GM19372 (cell line): ENCODE results near the gene ACTRT3.

Experiments
- ATAC-seq: cut with Tn5 transposase; IDR thresholded peaks from one replicate; pipeline ENCODE4 v1.9.1; 2021; ENCODE audit warnings: mild to moderate bottlenecking, low read depth, moderate library complexity; ENCODE audit not compliant: unreplicated experiment

Gene ACTRT3

GRCh38 chr3:169769287-169770181 is at the start of gene ACTRT3:
ACTRT3 (minus strand) TSS chr3:169769561; CDS start chr3:169769520, 41 bp downstream.
- peak; percentile 23 for ATAC-seq

DNA sequence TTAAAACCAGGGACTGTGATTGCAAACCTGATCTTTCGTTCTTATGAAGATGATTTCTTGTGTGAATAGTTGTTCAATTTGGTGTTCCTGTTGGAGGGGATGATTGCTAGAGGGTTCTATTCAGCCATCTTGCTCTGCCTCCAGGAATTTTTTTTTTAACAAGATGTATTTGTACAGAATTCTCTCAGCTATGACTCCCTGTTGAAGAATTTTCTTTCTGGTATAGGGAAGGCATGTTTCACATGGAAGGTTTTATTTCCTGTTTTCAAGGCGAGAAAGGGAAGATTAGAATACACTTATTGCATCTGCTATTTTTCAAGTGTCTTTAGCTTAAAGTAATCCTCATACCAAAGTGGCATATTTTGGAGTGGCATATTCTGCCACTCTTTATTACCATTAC is 49.0 kb upstream of the ACTRT3 start:
- no peak for ATAC-seq

DNA sequence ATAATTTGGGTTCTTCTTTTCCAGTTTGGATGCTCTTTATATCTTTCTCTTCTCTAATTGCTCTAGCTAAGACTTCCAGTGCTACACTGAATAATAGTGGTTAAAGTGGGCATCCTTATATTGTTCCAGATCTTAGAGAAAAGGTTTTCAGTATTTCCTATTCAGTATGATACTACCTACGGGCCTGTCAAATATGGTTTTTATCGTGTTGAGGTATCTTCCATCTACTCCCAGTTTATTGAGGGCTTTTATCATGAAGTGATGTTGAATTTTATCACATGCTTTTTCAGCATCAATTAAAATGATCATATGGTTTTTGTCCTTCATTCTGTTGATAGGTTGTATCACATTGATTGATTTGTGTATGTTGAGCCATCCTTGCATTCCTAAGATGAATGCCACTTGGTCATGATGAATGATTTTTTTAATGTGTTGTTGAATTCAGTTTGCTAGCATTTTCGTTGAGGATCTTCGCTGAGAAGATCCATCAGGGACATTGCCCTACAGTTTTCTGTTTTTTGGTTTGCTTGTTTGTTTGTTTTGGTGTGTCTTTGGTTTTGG is 46.3 kb upstream of the ACTRT3 start:
- ATAC-seq = no peak

DNA sequence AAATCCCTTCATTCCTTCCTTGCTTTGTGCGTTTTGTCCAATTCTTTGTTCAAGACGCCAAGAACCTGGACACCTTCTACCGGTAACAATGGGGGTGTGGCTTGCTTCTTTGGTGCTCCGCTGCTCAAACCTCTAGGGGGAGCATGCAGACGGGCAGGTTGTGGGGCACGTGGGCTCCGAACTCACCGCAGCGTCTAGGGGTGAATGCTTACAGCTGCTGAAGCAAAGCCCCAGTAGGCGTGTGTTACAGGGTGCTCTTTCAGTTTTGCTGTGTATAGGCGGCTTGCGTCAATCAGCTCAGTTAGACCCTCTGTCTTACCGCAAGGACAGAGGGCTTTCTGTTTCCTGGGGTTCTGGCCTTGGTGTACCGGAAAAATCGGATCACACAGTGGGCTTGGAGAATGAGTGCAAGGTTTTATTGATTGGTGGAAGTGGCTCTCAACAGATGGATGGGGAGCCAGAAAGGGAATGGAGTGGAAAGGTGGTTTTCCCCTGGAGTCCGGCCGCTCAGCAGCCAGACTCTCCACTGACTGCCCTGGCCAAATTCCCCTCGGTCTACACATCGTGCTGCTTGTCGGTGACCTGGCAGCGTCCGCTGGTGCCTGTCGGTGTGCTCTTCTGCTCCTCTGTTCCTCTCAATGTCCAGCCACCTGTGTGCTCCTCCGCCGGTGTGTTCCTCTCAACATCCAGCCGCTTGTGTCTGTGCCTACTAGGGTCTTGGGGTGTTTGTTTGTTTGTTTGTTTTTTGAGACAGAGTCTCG is 44.6 kb upstream of the ACTRT3 start:
- peak; percentile 81 for ATAC-seq

DNA sequence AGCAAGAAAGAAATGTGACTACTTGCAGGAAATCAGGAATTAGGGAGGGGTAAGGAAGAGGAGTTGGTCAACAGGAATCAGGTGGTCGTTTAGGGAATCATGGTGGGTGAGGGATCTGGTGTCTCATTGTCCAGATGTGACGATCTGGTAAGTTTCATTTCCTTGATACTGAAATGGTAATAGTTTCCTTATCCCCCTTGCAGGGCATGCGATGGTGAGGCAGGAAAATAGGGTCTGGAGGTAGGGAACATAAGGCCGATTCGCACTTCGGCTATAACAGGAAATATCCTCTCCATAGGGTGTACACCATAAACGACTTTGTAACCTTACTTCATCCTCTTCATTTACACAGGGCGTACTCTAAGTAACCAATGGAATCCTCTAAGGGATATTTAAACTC is 43.9 kb upstream of the ACTRT3 start:
- ATAC-seq = no peak

DNA sequence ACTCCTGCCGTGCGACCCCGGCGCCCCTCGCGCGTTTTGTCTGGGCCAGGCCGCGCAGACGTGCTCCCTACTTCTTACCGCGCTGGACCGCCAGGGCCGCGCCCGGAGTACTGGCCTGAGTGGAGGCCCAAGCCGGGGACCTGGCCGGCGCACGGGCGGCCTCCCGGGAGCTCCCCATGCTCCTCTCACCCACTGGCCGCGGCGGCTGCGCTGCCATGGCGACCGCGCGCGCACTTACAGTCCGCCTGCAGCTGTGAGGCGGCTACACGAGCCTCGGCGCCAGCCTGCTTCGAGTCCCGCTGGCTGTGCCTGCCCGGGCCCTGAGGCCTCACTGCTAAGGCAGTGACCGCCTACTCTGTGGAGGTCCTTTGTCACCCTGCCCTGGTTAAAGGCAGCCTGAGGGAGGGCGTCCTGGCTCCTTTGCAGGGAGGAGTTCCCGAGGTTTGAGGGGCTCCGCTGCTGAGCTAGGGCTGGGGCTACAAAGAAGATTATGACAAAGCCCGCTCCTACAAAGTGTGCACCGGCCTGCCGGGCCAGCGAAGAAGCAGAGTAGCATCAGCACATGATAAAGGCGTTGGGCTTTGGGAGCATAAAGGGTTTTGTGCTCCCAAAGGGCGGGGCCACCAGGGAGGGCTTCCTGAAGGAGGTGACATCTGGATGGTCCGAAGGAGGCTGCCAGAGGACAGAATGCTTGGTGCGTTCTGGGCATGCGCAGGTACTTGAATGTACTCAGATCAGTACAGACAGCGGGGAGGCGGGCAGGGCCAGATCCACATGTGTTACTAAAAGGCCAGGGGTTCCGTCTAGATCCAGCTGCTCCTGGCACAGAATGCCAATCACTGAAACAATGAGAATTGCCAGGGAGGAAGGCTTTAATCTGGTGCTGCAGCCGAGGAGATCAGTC is 43.2 kb upstream of the ACTRT3 start, which contains the start of the genes LRRC34 and LRRIQ4:
LRRC34 (minus strand) TSS at position 573 of the 904 bp plus-strand sequence; CDS start at position 217, 356 bp downstream.
LRRIQ4 (plus strand) TSS at position 539 of the 904 bp plus-strand sequence. CDS start 9,052 bp downstream, outside the sequence.
- ATAC-seq = peak; percentile 61

GRCh38 chr3:169811631-169812331 is 42.4 kb upstream of the ACTRT3 start:
- ATAC-seq = peak; percentile 11

DNA sequence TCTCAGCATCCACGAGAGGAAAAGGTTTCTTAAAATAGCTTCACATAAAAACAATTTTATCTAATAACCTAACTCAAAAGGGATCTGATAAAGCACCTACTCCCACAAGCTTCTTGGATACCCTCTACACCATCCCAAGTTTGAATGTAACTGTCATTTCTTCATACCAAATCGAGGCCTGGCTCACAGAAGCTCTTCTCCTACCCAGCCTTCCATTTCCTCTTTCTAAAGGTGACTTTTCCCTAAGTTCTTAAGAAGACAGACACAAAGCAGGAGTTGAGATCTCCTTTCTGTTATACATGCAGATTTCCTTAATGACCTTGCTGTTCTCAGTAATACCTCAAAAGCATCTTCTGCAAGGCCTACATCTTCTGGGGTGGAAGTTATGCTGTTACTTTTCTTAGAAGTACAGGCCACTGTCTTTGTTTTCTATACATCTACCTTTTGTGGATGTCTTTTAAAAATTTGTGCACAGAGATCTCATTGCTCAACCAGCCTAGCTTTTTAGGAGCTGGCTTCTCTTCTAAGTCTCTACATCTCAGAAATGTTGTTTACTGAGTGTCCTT is 40.0 kb upstream of the ACTRT3 start:
- no peak for ATAC-seq

DNA sequence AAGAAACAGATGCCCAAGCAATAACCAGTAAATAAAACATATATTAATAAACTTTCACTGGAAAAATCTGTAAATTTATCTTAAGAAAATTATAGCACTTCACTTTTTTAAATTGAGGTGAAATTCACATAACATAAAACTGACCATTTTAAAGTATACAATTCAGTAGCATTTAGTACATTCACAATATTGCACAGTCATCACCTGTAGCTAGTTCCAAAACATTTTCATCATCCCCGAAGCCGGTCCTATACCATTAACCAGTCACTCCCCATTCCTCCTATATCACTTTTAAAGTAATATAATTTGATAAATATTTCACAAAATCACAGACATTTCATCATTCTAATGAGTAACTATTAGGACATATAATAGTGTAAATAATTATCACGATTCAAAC is 35.3 kb upstream of the ACTRT3 start:
- ATAC-seq = no peak

GRCh38 chr3:169792359-169792758 is 23.0 kb upstream of the ACTRT3 start:
- no peak for ATAC-seq

DNA sequence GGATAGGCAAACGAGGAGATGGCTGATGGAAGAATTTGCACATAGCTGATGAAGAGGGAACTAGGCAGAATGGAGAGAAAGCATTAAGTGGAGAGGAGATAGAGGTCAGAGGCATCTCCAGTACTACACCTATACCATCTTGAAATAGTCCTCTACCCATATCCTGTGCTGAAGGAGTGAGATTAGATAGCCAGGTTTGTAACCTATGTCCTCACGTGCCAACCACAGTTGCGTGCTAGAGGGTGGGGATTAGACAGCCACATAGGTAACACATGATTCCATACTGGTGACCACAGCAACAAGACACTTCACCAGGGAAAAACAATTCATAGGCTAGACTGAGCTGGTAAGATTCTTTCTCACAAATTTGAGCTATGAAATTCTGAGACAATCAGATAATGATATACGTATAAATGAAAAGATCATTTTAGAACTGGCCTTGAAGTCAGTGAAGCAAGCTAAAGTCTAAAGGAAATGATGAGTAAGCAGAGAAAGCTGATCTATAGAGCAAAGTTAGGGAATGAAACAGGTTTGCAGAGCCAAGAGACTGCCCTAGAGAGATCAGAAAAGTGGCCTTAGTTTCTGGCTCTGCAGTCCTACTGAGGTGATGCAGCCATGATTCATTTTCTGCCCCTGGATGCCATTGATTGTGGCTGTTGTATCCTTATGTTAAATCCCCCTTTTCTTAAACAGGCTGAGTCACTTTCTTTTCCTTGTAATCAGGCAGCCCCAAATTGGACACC is 21.5 kb upstream of the ACTRT3 start:
- ATAC-seq = no peak

GRCh38 chr3:169790219-169790618 is 20.9 kb upstream of the ACTRT3 start:
- ATAC-seq = no peak

- ATAC-seq = no peak
Measured at GRCh38 chr3:169787791-169788190, 18.4 kb upstream of the ACTRT3 start.

GRCh38 chr3:169787120-169787519 is 17.8 kb upstream of the ACTRT3 start:
- ATAC-seq = no peak

- no peak for ATAC-seq
Measured at GRCh38 chr3:169781209-169781855, 12.0 kb upstream of the ACTRT3 start.

DNA sequence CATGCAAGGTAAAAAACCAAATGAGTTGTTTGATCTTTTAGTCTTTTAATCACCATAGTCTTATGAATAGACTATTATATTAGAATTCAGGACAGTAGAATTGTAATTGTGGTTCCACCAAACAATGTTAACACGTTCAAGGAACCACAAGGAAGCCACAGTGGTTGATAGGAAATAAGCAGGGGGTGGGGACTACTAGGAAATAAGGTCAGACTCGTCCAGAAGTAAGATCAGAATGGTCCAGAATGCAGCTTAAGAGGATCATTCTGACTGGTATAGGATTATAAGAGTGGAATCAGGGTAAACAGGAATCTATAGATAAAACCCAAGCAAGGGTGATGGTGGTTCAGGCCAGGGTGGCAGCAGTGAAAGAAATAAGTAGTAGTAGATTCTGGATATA is 11.4 kb upstream of the ACTRT3 start:
- ATAC-seq = no peak

DNA sequence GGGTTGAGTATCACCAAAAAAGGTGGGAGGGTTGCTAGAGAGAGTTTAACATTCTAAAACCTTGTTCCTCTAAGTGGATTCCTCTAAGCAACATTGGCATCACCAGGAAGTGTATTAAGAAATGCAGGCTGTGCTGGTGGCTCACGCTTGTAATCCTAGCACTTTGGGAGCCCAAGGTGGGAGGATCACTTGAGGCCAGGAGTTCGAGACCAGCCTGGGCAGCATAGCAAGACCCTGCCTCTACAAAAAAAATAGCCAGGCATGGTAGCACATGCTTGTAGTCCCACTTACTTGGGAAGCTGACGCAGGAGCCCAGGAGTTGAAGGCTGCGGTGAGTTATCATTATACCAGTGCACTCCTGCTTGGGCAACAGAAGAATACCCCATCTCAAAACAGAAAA is 8.5 kb upstream of the ACTRT3 start:
- no peak for ATAC-seq

DNA sequence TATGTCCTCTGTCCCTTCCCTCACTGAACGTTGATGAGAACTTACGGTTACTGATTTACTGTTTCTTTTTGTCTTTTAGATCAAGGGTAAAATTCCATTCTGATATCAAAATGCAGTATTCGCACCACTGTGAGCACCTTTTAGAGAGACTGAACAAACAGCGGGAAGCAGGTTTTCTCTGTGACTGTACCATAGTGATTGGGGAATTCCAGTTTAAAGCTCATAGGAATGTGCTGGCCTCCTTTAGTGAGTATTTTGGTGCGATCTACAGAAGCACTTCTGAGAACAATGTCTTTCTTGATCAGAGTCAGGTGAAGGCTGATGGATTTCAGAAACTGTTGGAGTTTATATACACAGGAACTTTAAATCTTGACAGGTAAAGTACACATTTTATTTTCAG is 4.8 kb upstream of the ACTRT3 start:
- ATAC-seq = no peak
